Glutamatergic neuron (in vitro differentiated cells): ENCODE measurements around the gene MFAP3. TPM values are rescaled to one million over a fixed set of nuclear protein-coding genes. Genes with fewer than 3 reads are reported as not detected.

Experiments
- DNase-seq: peaks from one replicate; pipeline ENCODE4 v3.0.0; 2022
- H3K27ac Mint-ChIP-seq: one replicate; pipeline ENCODE4 v1.8.0; 2020; ENCODE audit warnings: mild to moderate bottlenecking, mixed read lengths, inconsistent platforms; ENCODE audit not compliant: unreplicated experiment
- H3K27me3 Mint-ChIP-seq: one replicate; pipeline ENCODE4 v1.8.0; 2020; ENCODE audit warnings: mild to moderate bottlenecking, moderate library complexity, mixed read lengths, inconsistent platforms; ENCODE audit not compliant: unreplicated experiment
- H3K36me3 Mint-ChIP-seq: one replicate; pipeline ENCODE4 v1.8.0; 2020; ENCODE audit warnings: mild to moderate bottlenecking, mixed read lengths, inconsistent platforms; ENCODE audit not compliant: unreplicated experiment
- H3K4me1 Mint-ChIP-seq: one replicate; pipeline ENCODE4 v1.8.0; 2020; ENCODE audit warnings: mild to moderate bottlenecking, low read depth, mixed read lengths, inconsistent platforms; ENCODE audit not compliant: unreplicated experiment
- H3K4me3 Mint-ChIP-seq: one replicate; pipeline ENCODE4 v1.8.0; 2020; ENCODE audit warnings: mild to moderate bottlenecking, mixed read lengths, inconsistent platforms; ENCODE audit not compliant: unreplicated experiment
- H3K9me3 Mint-ChIP-seq: one replicate; pipeline ENCODE4 v1.8.0; 2020; ENCODE audit warnings: mild to moderate bottlenecking, moderate library complexity, mixed read lengths, inconsistent platforms; ENCODE audit not compliant: unreplicated experiment
- CTCF ChIP-seq: fragments of 200-600 bp; sonication (generic); IDR thresholded peaks from one replicate; pipeline ENCODE4 v1.5.0; 2021; ENCODE audit not compliant: partially characterized antibody, unreplicated experiment
- total RNA-seq: library from RNA; stranded (reverse); fragmentation: NEBNext Ultra II Directional; extraction: Animal tissue kit (Norgen Biotek cat#: 25700); gene quantifications from one replicate; pipeline ENCODE4 v1.2.1, GENCODE V29; 2021; ENCODE audit not compliant: unreplicated experiment

The MFAP3 gene
- total RNA-seq, 1 donor from 2014 or later = 45.3 TPM

- Mint-ChIP-seq H3K27ac (no peak overlapping the region), H3K36me3 (no peaks in the 10 kb centered on the region), H3K4me3 (no peak overlapping the region), H3K4me1 (no peaks in the 10 kb centered on the region), H3K27me3 (no peaks in the 10 kb centered on the region), H3K9me3 (peaks cover 2% of the 10 kb centered on the region)
- no peak for TF ChIP-seq CTCF
- no peak for DNase-seq
Measured at GRCh38 chr5:154046486-154046885, 7.7 kb downstream of the MFAP3 start.

DNA sequence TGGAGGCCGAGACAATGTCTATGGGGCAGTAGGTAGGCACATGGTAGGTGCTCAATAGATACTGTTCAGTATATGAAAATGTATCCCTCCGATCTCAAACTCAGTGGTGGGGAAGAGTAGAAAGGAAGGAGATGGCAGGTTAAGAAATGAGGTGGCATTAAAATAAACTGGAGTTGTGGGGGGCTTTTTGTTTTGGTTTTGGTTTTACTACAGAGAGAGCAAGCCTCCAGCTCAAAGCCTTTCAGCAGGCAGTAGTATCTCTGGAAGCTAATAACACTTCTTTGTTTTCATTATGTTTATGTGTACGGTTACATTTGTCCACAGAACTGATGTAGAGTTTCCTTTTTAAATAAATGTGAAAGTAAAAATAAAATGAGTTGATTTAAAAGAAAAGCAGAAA lies 8.6 kb downstream of the MFAP3 start:
- Mint-ChIP-seq H3K27me3 (no peaks in the 10 kb centered on the region), H3K9me3 (peaks cover 2% of the 10 kb centered on the region), H3K27ac (no peak overlapping the region), H3K4me3 (no peak overlapping the region), H3K36me3 (no peaks in the 10 kb centered on the region), H3K4me1 (no peaks in the 10 kb centered on the region)
- no peak for DNase-seq
- TF ChIP-seq CTCF = no peak

GRCh38 chr5:154049636-154050035 lies 10.9 kb downstream of the MFAP3 start:
- no peak for DNase-seq
- no peaks in the 10 kb centered on the region for H3K27me3 Mint-ChIP-seq

GRCh38 chr5:154053468-154053867 lies 14.7 kb downstream of the MFAP3 start:
- H3K27me3 Mint-ChIP-seq = peaks cover 2% of the 10 kb centered on the region
- TF ChIP-seq CTCF = no peak
- no peak overlapping the region for H3K4me3 Mint-ChIP-seq
- H3K4me1 Mint-ChIP-seq = peaks cover 3% of the 10 kb centered on the region
- no peak for DNase-seq
- H3K36me3 Mint-ChIP-seq = no peaks in the 10 kb centered on the region
- no peaks in the 10 kb centered on the region for H3K9me3 Mint-ChIP-seq
- H3K27ac Mint-ChIP-seq = no peak overlapping the region

More at GRCh38 chr5:154049636-154050035, 10.9 kb downstream of the MFAP3 start:
- H3K4me3 Mint-ChIP-seq = no peak overlapping the region
- H3K9me3 Mint-ChIP-seq = peaks cover 2% of the 10 kb centered on the region
- no peak for TF ChIP-seq CTCF
- H3K36me3 Mint-ChIP-seq = no peaks in the 10 kb centered on the region
- H3K4me1 Mint-ChIP-seq = no peaks in the 10 kb centered on the region
- no peak overlapping the region for H3K27ac Mint-ChIP-seq

GRCh38 chr5:154055201-154055600 lies 16.4 kb downstream of the MFAP3 start:
- Mint-ChIP-seq H3K4me3 (no peak overlapping the region), H3K27ac (no peak overlapping the region), H3K27me3 (peaks cover 2% of the 10 kb centered on the region), H3K4me1 (peaks cover 5% of the 10 kb centered on the region), H3K36me3 (no peaks in the 10 kb centered on the region), H3K9me3 (peaks cover 2% of the 10 kb centered on the region)
- DNase-seq = no peak
- TF ChIP-seq CTCF = no peak
